A549 (cell line): ENCODE data around the gene PPP6C. TPM values are rescaled to one million over a fixed set of nuclear protein-coding genes. Genes with fewer than 3 reads are reported as not detected.

Experiments used
- ATAC-seq, 2 experiments: fragments of 200-7000 bp in 1 of 2; fragments of >200 bp in 1 of 2; cut with Nextera tagmentation in 1 of 2; cut with Tn5 transposase in 1 of 2; 3 replicates each; pipeline versions ENCODE4 v1.8.0 to v1.9.1; 2018 to 2020; ENCODE audit warnings: mild to moderate bottlenecking in 1 of 2, moderate library complexity in 1 of 2
- CTCF ChIA-PET: fragments of 300-600 bp; sonication (Branson Sonifier 250); formaldehyde crosslinking; extraction: SDS; loops from one replicate; lab custom pipeline; 2021; ENCODE audit warnings: antibody characterized with exemption, inconsistent platforms; lab: Yijun Ruan, JAX
- POLR2A ChIA-PET: fragments of 350-600 bp; formaldehyde crosslinking; extraction: SDS; loops from one replicate; lab custom pipeline; 2021; ENCODE audit warnings: antibody characterized with exemption, inconsistent platforms; lab: Yijun Ruan, JAX
- DNase-seq, 2 experiments: peaks; one replicate each; pipeline versions ENCODE4 v3.0.0 to v3.0.0-alpha.2; 2011 to 2016; ENCODE audit warnings: low read depth in 1 of 2, low spot score in 1 of 2
- FAIRE-seq: peaks from 2 replicates; lab custom pipeline; 2011; peaks lifted over from hg19 to GRCh38; lab: Jason Lieb, UNC
- H3K27ac ChIP-seq, 2 experiments: fragments of >200 bp; sonication (Bioruptor Twin); formaldehyde crosslinking; 3 replicates each; pipeline ENCODE4 v1.5.1; 2016 to 2017
- H3K4me1 ChIP-seq: fragments of >200 bp; sonication (Bioruptor Twin); formaldehyde crosslinking; 3 replicates; pipeline ENCODE4 v1.6.1; 2016
- H3K4me2 ChIP-seq: fragments of >200 bp; sonication (Bioruptor Twin); formaldehyde crosslinking; 3 replicates; pipeline ENCODE4 v1.6.1; 2016
- H3K4me3 ChIP-seq: fragments of >200 bp; sonication (Bioruptor Twin); formaldehyde crosslinking; 3 replicates; pipeline ENCODE4 v1.5.1; 2016
- H3K9me3 ChIP-seq: fragments of >200 bp; sonication (Bioruptor Twin); formaldehyde crosslinking; 3 replicates; pipeline ENCODE4 v1.6.1; 2016
- BHLHE40 ChIP-seq: IDR thresholded peaks from 2 replicates; pipeline ENCODE4 v1.6.1; 2012; ENCODE audit warnings: low read depth, low read length, inconsistent platforms
- CEBPB ChIP-seq, 2 experiments: fragments of >200 bp in 1 of 2; sonication (Bioruptor Twin) in 1 of 2; formaldehyde crosslinking in 1 of 2; IDR thresholded peaks; 2 replicates each; pipeline ENCODE4 v1.6.1; 2012 to 2016
- EHF ChIP-seq: fragments of 250-450 bp; sonication (Bioruptor Pico); IDR thresholded peaks from 2 replicates; pipeline ENCODE4 v1.5.0; 2020; ENCODE audit warnings: mild to moderate bottlenecking
- ESRRA ChIP-seq: fragments of 150-350 bp; IDR thresholded peaks from 2 replicates; pipeline ENCODE4 v1.6.1; 2014; ENCODE audit warnings: mild to moderate bottlenecking, low read length, borderline replicate concordance
- HEYL ChIP-seq: fragments of 250-450 bp; sonication (Bioruptor Pico); IDR thresholded peaks from 2 replicates; pipeline ENCODE4 v1.8.0; 2021; ENCODE audit warnings: mild to moderate bottlenecking, moderate library complexity
- HOXA7 ChIP-seq: fragments of 250-450 bp; sonication (Bioruptor Pico); IDR thresholded peaks from 2 replicates; pipeline ENCODE4 v1.5.0; 2020; ENCODE audit warnings: mild to moderate bottlenecking, moderate library complexity
- JUNB ChIP-seq: fragments of >200 bp; sonication (Bioruptor Twin); formaldehyde crosslinking; IDR thresholded peaks from 2 replicates; pipeline ENCODE4 v1.6.1; 2016
- KDM1A ChIP-seq: fragments of 200-600 bp; sonication (generic); IDR thresholded peaks from 2 replicates; pipeline ENCODE4 v1.6.1; 2016; ENCODE audit warnings: low read depth, mild to moderate bottlenecking
- KDM5A ChIP-seq: fragments of 200-600 bp; sonication (generic); IDR thresholded peaks from 2 replicates; pipeline ENCODE4 v1.6.1; 2016; ENCODE audit warnings: antibody characterized with exemption, mild to moderate bottlenecking
- MAFK ChIP-seq: fragments of 450-650 bp; IDR thresholded peaks from 2 replicates; pipeline ENCODE4 v1.6.1; 2014; ENCODE audit not compliant: partially characterized antibody
- NPAS2 ChIP-seq: fragments of 250-450 bp; sonication (Bioruptor Pico); IDR thresholded peaks from 2 replicates; pipeline ENCODE4 v1.8.0; 2022; ENCODE audit warnings: mild to moderate bottlenecking, moderate library complexity, borderline replicate concordance
- PHF8 ChIP-seq: fragments of 200-600 bp; sonication (generic); IDR thresholded peaks from 2 replicates; pipeline ENCODE4 v1.6.1; 2016; ENCODE audit warnings: low read depth, mild to moderate bottlenecking, antibody characterized with exemption, moderate library complexity, borderline replicate concordance
- POLR2AphosphoS2 ChIP-seq: conservative IDR thresholded peaks from 2 replicates; pipeline ENCODE4 v1.6.1; 2012; ENCODE audit warnings: low read length, improper control_type of control experiment, inconsistent platforms
- RARB ChIP-seq: fragments of 250-450 bp; sonication (Bioruptor Pico); IDR thresholded peaks from 2 replicates; pipeline ENCODE4 v1.8.0; 2021; ENCODE audit warnings: mild to moderate bottlenecking, moderate library complexity
- RCOR1 ChIP-seq: fragments of 150-350 bp; IDR thresholded peaks from 2 replicates; pipeline ENCODE4 v1.6.1; 2014; ENCODE audit warnings: antibody characterized with exemption, low read length, low read depth
- SMC3 ChIP-seq: fragments of >200 bp; sonication (Bioruptor Twin); formaldehyde crosslinking; IDR thresholded peaks from 3 replicates; pipeline ENCODE4 v1.6.1; 2018; ENCODE audit warnings: inconsistent platforms
- ZC3H11A ChIP-seq: fragments of 450-650 bp; IDR thresholded peaks from 2 replicates; pipeline ENCODE4 v1.6.1; 2014; ENCODE audit warnings: antibody characterized with exemption, mild to moderate bottlenecking
- ZFP36 ChIP-seq: fragments of 450-650 bp; IDR thresholded peaks from 2 replicates; pipeline ENCODE4 v1.6.1; 2014; ENCODE audit warnings: borderline replicate concordance; ENCODE audit not compliant: partially characterized antibody
- ZNF302 ChIP-seq: fragments of 250-450 bp; sonication (Bioruptor Pico); IDR thresholded peaks from 2 replicates; pipeline ENCODE4 v1.9.0; 2021; ENCODE audit warnings: inconsistent platforms, mild to moderate bottlenecking, moderate library complexity
- WGBS: methylation state at CpG from one replicate; pipeline ENCODE4 v1.1.6; 2017; ENCODE audit errors: missing lambda C conversion rate; 5-methylcytosine and 5-hydroxymethylcytosine counted together
- polyA plus RNA-seq, 4 experiments: library from polyadenylated mRNA; depleted of rRNA in 3 of 4; stranded (reverse); fragments of >200 nt; fragmentation: RNase III in 1 of 4; extraction: RNeasy Plus Mini Kit Qiagen cat#74134 plus additional on column Dnase treatment in 1 of 4; gene quantifications; 2 replicates in 3 of 4; 3 replicates in 1 of 4; pipeline ENCODE4 v1.2.3, GENCODE V29; 2011 to 2017
- TF ChIP-seq, protein P1 (sequence below): IDR thresholded peaks from 2 replicates; pipeline ENCODE4 v1.6.1; 2012
- TF ChIP-seq, protein P2 (sequence below): fragments of >200 bp; sonication (Bioruptor Twin); formaldehyde crosslinking; IDR thresholded peaks from 3 replicates; pipeline ENCODE4 v1.5.1; 2016

The PPP6C gene
- polyA plus RNA-seq, 2 of the 4 experiments (the other 2 are of a cell fraction): 25.3 to 36.2 TPM

DNA sequence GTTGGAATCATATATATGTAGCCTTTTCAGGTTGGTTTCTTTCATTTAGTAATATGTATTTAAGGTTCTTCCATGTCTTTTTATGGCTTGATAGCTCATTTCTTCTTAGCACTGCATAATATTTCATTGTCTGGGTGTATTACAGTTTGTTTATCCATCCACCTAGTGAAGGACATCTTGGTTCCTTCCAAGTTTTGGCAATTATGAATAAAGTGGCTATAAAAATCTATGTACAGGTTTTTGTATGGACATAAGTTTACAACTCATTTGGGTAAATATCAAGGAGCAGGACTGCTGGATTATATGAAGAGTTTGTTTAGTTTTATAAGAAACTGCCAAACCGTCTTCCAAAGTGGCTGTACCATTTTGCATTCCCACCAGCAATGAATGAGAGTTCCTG, 11.7 kb downstream of the PPP6C start:
- no peak for TF ChIP-seq ESRRA
- no peak for TF ChIP-seq ZFP36
- TF ChIP-seq KDM1A: no peak
- TF ChIP-seq SMC3: no peak
- TF ChIP-seq, all 56 proteins: peak for 0
- ChIA-PET CTCF (no interaction called here), POLR2A (no interaction called here)
- WGBS: 91% methylated on average over 1 of the region's 1 CpG
- H3K9me3 ChIP-seq: no peaks in the 10 kb centered on the region
- H3K4me2 ChIP-seq: no peak overlapping the region
- no peaks in the 10 kb centered on the region; the same call in 2 of the 3 replicates for H3K4me1 ChIP-seq
- ATAC-seq: no peak
- DNase-seq: no peak
- FAIRE-seq: no peak
- no peak overlapping the region for H3K4me3 ChIP-seq
- H3K27ac ChIP-seq: no peak overlapping the region

DNA sequence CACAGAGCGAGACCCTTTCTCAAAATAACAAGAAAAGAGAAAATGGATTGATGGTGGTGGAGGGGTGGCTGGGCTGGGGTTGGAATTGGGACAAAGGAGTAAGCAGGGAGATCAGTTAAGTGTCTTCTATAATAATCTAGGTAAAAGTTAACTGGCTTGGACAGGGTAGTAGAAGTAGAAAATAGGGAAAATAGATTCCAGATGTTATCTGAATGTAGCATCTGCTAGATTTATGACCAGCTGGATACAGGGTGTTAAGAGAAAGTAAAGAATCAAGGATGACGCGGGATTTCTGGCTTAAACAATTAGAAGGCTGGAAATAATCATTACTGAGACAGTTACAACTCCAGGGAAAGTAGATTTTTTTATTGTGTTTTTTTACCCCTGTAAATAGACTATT, 13.0 kb downstream of the PPP6C start:
- Histone ChIP-seq H3K4me1 (no peaks in the 10 kb centered on the region; the same call in 2 of the 3 replicates), H3K4me2 (no peak overlapping the region), H3K9me3 (no peaks in the 10 kb centered on the region), H3K27ac (no peak overlapping the region), H3K4me3 (no peak overlapping the region)
- DNase-seq (no peak), FAIRE-seq (no peak), ATAC-seq (no peak)
- ChIA-PET CTCF (interaction anchor here (1.0 kb wide), 1 partner anchor 8 kb away, joined by 3 read pairs; no protein-coding TSS in a partner anchor), POLR2A (no interaction called here)
- 95% methylated on average over 3 of the region's 3 CpGs for WGBS
- TF ChIP-seq POLR2AphosphoS2 (no peak), JUNB (no peak), HEYL (no peak), RCOR1 (no peak), RARB (CRISPR knock-in tag) (no peak), PHF8 (no peak), MAFK (no peak), HOXA7 (no peak), ZC3H11A (no peak)
- TF ChIP-seq, protein P1, sequence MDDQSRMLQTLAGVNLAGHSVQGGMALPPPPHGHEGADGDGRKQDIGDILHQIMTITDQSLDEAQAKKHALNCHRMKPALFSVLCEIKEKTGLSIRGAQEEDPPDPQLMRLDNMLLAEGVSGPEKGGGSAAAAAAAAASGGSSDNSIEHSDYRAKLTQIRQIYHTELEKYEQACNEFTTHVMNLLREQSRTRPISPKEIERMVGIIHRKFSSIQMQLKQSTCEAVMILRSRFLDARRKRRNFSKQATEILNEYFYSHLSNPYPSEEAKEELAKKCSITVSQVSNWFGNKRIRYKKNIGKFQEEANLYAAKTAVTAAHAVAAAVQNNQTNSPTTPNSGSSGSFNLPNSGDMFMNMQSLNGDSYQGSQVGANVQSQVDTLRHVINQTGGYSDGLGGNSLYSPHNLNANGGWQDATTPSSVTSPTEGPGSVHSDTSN: no peak
- TF ChIP-seq, protein P2, sequence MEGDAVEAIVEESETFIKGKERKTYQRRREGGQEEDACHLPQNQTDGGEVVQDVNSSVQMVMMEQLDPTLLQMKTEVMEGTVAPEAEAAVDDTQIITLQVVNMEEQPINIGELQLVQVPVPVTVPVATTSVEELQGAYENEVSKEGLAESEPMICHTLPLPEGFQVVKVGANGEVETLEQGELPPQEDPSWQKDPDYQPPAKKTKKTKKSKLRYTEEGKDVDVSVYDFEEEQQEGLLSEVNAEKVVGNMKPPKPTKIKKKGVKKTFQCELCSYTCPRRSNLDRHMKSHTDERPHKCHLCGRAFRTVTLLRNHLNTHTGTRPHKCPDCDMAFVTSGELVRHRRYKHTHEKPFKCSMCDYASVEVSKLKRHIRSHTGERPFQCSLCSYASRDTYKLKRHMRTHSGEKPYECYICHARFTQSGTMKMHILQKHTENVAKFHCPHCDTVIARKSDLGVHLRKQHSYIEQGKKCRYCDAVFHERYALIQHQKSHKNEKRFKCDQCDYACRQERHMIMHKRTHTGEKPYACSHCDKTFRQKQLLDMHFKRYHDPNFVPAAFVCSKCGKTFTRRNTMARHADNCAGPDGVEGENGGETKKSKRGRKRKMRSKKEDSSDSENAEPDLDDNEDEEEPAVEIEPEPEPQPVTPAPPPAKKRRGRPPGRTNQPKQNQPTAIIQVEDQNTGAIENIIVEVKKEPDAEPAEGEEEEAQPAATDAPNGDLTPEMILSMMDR: no peak

DNA sequence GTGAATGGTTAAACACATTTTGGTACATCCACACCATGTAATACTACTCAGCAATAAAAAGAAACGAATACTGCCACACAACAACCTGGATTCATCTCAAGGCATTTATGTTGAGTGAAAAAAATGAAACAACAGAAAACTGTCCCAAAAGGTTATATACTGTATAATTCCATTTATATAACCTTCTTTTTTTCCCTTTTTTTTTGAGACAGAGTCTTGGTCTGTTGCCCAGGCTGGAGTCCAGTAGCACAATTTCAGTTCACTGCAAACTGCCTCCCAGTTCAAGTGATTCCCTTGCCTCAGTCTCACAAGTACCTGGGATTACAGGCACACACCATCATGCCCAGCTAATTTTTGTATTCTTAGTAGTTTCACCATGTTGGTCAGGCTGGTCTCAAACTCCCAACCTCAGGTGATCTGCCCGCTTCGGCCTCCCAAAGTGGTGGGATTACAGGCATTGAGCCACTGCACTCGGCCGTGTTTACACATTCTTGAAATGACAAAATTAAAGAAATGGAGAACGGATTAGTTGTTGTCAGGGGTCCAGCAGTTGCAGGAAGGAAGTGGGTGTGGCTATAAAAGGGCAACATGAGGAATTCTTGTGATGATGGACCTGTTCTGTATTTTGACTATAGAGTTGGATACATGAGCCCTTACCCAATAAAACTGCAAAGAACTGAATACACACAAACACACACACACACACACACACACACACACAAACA, 17.4 kb downstream of the PPP6C start:
- no peak for FAIRE-seq
- POLR2A ChIA-PET: no interaction called here

More for the DNA sequence above, 17.4 kb downstream of the PPP6C start:
- TF ChIP-seq, protein P1: no peak
- TF ChIP-seq HOXA7 (no peak), BHLHE40 (no peak), NPAS2 (CRISPR knock-in tag) (no peak), PHF8 (no peak), ZNF302 (no peak), EHF (CRISPR knock-in tag) (no peak), ZC3H11A (no peak), ESRRA (no peak), CEBPB (IDR thresholded peaks at IDR 0.05) (no peak), KDM5A (no peak), RCOR1 (no peak)
- no peaks in the 10 kb centered on the region for H3K9me3 ChIP-seq
- CTCF ChIA-PET: no interaction called here
- H3K27ac ChIP-seq: no peak overlapping the region
- no peak overlapping the region for H3K4me2 ChIP-seq
- DNase-seq: no peak
- no peak overlapping the region for H3K4me3 ChIP-seq
- WGBS: 82% methylated on average over 6 of the region's 6 CpGs
- H3K4me1 ChIP-seq: peaks cover 6% of the 10 kb centered on the region; the same call in 2 of the 3 replicates
- no peak for ATAC-seq
